GM19240 (cell line): ENCODE data around the gene PTN.
"Not testable (repeated sequence)": the region's sequence is repeated elsewhere in the genome, so short reads cannot be mapped to it uniquely, and the experiment has no call there.

Source experiments
- DNase-seq: peaks from one replicate; pipeline ENCODE4 v3.0.0; 2011; ENCODE audit warnings: low spot score; ENCODE audit not compliant: insufficient read length

PTN gene

GRCh38 chr7:137268001-137268865 is 75.3 kb downstream of the PTN start:
- DNase-seq: not testable (repeated sequence)

DNA sequence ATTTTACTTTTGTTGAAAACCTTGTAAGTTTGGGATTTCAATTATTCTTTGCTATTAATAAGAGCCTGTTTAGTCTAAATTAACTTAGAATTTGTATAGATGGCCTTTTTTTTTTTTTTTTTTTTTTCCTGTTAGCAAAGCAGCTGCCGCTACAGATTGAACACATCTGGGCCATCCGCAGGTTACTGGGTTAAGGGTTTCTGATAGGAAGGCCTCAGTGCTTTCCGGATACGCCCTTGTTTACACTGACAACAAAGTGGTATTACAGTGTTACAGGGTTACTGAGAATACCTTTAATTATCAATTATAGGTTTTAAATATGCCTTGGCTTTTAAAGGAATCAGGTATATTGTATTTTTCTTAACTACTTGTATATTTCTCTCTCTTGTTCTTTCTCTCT is 76.8 kb downstream of the PTN start:
- no peak for DNase-seq

DNA sequence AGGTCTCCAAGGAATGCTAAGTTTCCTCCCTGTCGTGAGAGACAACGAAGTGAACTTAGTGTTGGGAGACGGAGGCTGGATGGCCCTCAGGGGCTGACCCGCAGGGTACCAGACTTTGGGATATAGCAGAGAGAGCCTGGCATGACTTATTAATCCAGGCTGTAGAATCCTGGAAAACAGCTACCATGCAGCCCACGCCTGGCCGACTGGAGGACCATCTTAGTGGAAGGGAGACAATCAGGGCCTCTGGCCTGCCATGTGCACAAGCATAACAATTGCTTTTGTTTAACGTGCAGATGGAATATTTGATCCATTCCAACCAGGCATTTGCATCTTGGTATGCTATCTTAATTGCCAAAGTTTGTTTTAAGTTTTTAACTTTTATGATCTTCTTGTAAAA is 78.1 kb downstream of the PTN start:
- DNase-seq: not testable (repeated sequence)

DNA sequence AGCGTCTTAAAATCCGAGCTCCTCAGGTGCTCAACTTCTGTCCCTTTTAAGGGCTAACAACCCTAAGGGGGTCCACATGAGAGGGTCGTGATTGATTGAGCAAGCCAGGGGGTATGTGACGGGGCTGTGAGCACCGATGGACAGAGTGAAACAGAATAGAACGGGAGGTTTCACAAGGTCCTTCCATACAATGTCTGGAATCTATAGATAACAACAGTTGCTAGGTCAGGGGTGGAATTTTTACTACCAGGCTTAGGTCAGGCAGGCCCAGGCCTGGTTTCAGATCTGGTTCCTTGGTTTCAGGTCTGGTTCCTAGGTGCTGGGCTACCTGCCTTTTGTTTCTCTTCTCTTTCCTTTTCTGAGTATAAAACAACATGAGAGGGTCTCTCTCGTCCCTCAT is 80.9 kb downstream of the PTN start:
- DNase-seq: no peak

DNA sequence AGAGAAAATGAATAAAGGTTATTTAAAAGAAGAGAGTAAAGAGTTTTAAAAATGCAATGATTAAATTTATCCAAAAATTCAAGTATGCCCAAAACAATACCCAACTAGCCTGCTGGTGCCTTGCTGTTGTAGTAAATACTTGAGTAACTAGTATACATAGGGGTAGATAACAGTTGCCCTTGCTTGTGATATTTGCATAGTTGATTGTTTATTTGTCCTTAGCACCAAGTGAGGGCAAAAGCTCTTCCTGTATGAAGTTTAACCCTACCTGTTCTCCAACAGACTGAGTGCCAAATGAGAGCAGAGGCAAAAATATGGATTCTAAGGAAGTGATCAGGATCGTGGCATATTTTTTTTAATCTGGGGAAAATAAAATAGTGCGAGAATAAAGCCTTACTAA is 85.0 kb downstream of the PTN start:
- no peak for DNase-seq

DNA sequence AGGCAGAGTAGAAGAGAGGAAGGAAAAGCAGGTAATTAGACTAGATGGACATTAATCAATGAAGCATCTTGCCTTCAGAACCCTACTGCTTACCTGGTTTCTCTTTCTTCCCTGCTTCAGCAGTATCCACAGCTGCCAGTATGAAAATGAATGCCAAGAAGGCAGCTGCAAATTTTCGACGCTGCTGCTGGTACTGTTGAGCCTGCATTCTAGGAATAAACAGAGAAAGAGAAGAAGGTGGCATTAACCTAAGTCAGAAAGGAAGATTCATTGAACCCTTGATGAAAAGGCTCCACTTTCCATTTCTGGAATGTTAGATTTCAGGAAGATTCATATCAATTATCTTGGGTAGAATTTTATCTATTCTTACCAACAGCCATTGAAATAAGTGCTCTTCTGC is 88.8 kb downstream of the PTN start:
- no peak for DNase-seq

DNA sequence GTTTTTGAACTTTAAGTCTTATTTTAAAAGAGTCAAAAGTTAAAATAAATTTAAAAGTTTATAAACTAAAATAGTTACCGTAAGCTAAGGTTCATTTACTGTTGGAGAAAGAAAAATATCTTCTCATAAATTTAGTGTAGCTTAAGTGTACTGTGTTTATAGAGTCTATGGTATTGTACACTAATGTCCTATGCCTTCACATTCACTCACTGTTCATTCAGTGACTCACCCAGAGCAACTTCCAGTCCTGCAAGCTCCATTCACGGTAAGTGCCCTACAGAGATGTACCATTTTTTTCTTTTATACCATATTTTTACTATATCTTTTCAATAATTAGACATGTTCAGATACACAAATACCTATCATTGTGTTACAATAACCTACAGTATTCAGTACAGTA is 97.6 kb downstream of the PTN start:
- DNase-seq: no peak

DNA sequence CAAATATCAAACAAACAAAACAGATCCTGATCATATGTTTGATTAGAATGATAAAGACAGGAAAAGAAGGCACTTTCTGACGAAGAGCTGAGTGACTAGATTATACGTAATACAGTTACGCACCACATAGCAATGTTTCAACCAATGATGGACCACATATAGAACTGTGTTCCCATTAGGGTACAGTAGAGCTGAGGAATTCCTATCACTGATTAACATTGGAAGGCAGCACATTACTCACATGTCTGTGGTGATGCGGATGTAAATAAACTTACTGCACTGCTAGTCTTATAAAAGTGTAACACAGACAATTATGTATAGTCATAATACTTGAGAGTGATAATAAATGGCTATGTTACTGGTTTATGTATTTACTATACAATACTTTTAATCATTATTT is 98.3 kb downstream of the PTN start:
- DNase-seq: no peak

- DNase-seq: no peak
These were observed 99.8 kb downstream of the PTN start for GRCh38 chr7:137243741-137244140.

DNA sequence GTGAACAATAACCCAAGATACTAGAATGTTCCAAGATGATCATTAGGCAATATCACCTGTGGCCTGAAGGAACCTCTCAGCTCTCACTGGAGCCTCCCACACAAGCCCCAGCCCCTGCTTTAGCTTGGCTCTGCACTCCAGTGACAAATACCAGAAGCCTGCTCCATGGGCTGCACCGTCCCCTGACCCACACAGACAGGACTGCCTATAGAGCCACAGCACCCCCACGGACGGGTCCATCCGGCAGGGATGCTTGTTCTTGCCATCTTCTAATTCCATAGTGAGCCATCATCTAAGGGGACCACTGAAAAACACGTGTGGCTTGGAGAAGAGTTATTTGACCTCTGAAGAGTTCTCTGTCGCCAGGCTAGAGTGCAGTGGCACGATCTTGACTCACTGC is 100.9 kb downstream of the PTN start:
- DNase-seq: no peak

DNA sequence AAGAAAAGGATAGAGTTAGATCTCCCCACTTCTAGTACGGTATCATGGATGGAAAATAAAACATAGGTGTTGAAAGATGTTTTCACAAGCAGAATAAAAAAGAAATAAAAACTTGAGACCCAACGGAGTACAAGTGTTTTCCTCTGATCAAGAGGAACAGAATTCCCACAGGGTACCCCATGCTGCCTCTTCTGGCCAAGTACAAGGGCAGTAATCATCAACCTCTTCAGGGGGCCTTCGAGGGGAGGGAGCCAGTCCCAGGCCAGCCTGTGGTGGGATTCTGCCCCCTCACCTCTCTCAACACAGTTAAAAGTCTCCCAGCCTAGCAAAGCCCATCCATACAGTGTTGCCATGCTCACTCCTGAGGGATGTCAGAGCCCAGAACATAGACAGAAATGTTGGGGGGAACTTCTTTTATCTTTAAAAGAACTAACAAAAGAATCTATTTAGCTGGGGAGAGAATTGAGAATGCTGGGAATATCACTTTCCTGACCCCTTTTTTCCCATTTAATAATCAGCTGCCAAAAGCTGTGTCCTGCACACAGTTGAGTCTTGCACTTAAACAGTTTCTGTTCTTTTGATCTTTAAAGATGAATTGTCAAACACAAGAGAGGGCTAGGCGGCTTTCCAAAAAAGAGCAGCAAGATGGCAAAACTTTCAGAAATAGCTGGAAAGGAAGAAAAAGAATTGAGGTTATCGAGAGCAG is 101.7 kb downstream of the PTN start:
- DNase-seq: no peak

DNA sequence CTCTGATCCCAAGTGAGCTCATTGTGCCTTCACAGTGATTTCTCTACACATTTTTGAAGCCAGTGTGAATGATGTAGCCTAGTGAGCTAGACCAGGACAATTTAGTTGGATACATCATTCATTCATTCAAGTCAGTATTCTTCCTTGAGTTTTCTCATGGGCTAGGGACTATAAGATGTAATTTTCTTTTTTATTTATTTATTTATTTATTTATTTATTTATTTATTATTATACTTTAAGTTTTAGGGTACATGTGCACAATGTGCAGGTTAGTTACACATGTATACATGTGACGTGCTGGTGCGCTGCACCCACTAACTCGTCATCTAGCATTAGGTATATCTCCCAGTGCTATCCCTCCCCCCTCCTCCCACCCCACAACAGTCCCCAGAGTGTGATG is 104.3 kb downstream of the PTN start:
- not testable (repeated sequence) for DNase-seq

DNA sequence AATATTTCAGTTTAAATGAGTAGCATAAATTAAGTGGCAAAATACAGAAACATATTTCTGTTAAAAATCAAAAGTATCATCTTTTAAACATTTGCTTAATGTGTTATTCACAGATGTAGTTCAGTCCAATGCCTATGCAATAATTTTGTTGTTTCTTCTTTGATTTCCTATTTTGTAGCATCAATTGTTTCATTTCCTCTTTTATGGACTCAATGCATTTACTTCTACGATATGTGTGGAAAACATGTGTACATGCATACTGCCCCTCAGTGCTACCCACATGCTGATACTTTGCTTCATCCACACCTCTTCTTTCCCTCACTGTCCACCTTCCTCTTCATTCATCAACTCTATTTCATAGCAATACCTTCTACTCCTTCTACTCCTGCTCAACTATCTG is 108.1 kb downstream of the PTN start:
- no peak for DNase-seq

DNA sequence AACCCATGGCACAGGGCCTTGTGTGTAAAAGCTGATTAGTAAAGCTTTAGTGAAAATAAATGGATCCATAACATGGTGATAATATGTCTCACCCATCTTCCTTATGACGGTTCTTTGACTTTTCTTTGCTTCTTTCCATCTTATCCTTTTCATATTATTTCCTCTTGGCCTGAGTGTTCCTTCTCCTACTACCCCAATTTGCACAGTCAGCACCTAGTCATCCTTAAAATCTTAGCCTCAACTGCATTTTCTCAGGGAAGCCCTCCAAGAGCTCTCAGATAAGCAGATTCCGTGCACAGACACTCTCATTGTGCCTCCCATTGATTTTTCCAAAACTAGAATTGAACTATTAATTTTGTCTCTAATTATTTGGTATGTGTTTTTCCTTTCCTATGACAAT is 112.4 kb downstream of the PTN start:
- DNase-seq: no peak

- DNase-seq: no peak
These were observed 122.1 kb downstream of the PTN start for GRCh38 chr7:137221467-137221866.

DNA sequence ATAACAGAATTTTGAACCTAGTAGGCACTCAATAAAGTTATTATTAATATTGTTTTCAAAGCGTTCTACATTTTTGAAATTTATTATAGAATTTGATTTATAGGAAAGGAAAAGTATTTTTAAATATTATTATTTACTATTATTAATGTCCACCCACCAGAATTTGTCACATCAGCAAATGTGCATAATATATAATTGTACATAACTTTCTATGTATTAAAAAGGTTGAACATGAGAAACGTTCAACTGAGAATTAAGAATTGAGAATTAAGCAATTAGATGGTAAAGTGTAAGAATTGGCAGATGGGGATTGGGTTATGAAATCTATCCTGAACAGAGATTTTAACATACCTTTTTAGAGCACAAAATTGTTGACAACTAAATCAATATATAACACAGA is 129.8 kb downstream of the PTN start:
- DNase-seq: no peak

DNA sequence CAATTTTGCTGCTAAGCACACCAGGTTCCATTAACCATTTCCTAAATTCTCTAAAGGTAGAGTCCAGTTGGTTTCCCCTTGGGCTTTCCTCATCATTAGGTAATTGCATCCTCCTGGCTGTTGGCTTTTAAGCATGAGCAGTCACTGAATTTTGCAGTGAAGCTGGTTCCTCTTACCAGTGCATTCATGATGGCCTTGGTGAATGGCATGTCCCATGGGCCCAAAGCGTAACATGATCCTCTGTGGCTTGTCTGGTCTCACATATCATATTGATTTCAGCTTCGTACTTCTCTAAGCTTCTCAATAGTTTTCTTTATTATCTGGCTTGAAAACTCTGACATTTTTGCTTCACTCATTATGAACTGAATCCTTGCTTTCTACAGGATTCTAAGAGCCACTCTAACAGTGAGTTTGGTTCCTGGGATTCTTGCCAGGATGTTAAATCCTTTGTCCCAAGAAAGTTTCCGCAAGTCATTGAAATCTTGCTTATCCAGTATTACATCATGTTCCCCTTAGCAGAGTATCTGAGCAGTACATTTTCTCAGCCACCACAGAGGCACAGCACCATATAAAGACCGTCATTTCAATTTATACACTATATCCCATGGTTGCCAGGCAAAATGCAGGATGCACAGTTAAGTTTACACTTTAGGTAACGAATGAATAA is 134.2 kb downstream of the PTN start:
- no peak for DNase-seq

DNA sequence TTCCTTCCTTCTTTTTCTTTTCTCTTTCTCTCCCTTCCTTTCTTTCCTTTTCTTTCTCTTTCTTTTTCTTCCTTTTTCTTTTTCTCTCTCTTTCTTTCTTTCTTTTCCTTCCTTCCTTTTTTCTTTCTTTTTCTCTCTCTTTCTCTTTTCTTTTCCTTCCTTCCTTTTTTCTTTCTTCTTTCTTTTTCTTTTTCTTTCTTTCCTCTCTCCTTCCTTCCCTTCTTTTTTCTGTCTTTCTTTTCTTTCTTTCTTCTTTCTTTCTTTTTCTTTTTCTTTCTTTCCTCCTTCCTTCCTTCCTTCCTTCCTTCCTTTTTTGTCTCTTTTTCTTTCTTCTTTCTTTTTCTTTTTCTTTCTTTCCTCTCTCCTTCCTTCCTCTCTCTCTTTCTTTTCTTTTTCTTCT is 136.8 kb downstream of the PTN start:
- DNase-seq: no peak

GRCh38 chr7:137204246-137204645 is 139.3 kb downstream of the PTN start:
- no peak for DNase-seq

- no peak for DNase-seq
These were observed 140.2 kb downstream of the PTN start for GRCh38 chr7:137203351-137203750.

- DNase-seq: no peak
These were observed 146.9 kb downstream of the PTN start for GRCh38 chr7:137196648-137197047.

- DNase-seq: no peak
These were observed 147.5 kb downstream of the PTN start for GRCh38 chr7:137195996-137196395.
